Left lobe of liver (tissue), 2 donors: Measurements from ENCODE around the gene AARSD1. TPM values are rescaled to one million over a fixed set of nuclear protein-coding genes. Genes with fewer than 3 reads are reported as not detected.
"Not testable (repeated sequence)": the region's sequence is repeated elsewhere in the genome, so short reads cannot be mapped to it uniquely, and the experiment has no call there.

ENCODE experiments used
- ATAC-seq: fragments of 200-7000 bp; cut with Tn5 transposase; one replicate; pipeline ENCODE4 v1.9.1; 2020; ENCODE audit warnings: mild to moderate bottlenecking, moderate library complexity
- DNase-seq: peaks from one replicate; pipeline ENCODE4 v3.0.0-alpha.2; 2020; ENCODE audit warnings: low spot score
- total RNA-seq: library from RNA; stranded (reverse); gene quantifications from one replicate; pipeline ENCODE4 v1.2.1, GENCODE V29; 2021
- donor health status: DM: no; HTN: no; CAD: no; lungs with moderate emphysema.
- donor health status: DM: no; HTN: yes; CAD: no.

Gene AARSD1
- total RNA-seq, 1 donor from 2014 or later = 17.2 TPM

- DNase-seq (no peak), ATAC-seq (no peak)
Measured at GRCh38 chr17:42920922-42921321, 43.3 kb downstream of the AARSD1 start.

DNA sequence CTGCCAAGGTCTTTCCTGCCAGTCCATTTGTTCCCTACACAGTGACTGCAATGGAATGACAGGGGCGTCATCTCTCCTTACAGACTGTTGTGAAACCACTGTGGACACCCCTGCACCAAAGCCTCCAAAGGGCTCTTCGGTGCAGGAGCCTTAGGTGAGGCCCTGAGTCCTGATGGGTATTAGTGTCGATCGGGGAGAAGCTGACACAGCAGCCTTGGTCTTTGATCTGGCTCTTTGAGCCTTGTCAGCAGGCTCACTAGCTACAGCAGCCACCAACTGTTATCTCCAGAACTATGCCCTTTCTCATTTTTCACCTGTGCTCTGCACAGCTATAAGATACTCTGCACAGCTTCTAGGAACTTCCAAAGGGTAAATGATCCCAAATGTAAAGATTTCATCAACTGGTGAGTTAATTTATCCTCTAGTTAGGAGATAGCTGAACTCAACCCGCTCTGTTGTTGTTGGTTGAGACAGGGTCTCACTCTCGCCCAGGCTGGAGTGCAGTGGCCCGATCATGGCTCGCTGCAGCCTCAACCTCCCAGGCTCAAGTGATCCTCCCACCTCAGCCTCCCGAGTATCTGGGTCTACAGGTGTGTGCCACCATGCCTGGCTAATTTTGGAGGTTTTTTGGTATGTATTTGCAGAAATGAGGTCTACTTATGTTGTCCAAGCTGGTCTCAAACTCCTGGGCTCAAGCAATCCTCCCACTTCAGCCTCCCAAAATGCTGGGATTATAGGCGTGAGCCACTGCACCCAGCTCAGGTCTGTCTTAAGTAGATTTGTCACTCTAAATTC, 44.0 kb downstream of the AARSD1 start:
- ATAC-seq = peak; percentile 65
- DNase-seq = no peak

DNA sequence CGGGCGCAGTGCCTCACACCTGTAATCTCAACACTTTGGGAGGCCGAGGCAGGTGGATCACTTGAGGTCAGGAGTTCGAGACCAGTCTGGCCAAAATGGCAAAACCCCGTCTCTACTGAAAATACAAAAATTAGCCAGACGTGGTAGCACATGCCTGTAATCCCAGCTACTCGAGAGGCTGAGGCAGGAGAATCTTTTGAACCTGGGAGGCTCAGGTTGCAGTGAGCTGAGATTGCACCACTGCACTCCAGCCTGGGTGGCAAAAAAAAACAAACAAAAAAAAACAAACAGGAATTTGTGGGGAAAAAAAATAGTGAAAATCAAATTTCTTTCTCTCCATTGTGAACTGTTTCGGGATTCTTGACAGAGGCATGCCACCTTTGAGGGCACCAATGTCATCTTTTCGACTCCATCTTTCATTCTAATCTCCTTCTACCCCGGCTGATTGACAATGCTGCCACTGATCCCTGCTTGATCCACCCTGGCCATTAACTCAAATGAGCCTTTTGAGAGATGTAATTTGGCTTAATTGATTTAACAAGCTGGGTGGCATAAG, 44.7 kb downstream of the AARSD1 start:
- not testable (repeated sequence) for DNase-seq, ATAC-seq

GRCh38 chr17:42918902-42919521, 45.2 kb downstream of the AARSD1 start:
- ATAC-seq (peak; percentile 60), DNase-seq (no peak)

DNA sequence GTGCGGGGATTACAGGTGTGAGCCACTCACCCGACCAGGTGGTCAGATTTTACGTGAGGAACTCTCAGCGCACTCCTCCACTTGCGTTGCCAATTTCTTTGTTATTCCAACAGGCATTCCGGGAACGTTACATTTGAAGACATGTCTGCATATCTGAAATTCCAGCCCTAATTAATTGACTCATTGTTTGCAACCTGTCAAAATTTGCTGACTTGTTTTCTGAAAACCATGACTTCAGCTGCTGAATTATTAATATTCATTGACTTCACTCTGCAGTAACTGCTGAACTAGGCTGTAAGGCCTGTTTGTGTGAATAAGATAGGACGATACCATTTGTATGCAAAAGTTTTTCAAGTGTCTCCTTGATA, 47.0 kb downstream of the AARSD1 start:
- ATAC-seq (no peak), DNase-seq (no peak)

DNA sequence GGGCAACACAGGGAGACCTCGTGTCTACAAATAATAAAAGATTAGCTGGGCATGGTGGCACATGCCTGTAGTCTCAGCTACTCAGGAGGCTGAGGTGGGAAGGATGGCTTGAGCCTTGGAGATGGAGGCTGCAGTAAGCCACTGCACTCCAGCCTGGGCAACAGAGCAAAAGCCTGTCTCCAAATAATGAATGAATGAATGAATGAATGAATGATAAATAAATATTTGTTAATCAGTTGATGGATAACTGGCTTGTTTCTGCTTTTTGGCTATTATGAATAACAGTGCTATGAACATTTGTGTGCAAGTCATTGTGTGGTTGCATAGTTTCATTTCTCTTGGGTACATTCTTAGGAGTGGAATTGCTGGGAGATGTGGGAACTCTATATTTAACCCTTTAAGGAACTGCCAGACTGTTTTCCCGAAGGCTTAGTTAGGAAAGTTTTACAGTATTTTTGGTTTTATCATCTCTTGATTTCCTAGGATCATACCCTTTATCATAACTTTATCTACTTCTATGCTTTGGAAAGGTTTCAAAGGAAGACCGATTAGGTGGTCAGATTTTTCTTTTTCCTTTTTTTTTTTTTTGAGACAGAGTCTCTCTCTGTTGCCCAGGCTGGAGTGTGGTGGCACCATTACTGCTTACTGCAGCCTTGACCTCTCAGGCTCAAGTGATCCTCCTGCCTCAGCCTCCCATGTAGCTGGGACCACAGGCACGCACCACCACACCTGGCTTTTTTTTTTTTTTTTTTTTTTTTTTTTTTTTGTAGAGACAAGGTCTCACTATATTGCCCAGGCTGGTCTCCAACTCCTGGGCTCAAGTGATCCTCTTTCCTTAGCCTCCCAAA, 47.6 kb downstream of the AARSD1 start:
- ATAC-seq, DNase-seq: not testable (repeated sequence)

DNA sequence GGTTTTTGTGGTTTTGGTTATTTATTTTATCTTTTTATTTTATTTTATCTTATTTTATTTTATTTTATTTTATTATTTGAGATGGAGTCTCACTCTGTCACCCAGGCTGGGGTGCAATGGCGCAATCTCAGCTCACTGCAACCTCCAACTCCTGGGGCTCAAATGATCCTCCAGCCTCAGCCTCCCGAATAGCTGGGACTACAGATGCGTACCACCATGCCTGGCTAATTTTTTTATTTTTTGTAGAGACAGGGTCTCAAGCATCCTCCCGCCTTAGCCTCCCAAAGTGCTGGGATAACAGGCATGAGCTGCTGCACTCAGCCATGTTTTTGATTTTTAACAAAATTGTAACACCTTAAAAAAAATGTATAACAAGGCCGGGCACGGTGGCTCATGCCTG, 49.0 kb downstream of the AARSD1 start:
- ATAC-seq = not testable (repeated sequence)

DNA sequence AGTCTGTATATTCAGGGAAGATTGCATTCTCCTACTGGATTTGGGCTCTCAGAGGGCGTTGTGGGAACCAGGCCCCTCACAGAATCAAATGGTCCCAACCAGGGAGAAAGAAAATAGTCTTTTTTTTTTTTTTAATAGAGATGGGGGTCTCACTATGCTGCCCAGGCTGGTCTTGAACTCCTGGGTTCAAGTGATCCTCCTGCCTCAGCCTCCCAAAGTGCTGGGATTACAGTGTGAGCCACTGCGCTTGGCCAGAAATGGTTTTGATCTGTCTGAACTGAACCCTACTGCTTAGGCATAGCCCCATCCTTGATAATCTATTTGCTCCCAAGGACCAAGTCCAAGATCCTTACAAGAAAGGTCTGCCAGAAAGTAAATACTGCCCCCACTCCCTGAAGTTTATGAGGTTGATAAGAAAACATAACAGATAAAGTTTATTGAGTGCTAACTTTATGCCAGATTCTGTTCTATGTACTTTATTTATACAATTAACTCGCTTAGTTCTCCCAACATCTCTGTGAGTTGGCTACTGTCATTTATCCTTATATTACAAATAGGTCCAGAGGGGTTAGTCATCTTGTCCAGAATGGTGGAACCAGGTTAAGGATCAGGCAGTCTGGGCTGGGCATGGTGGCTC, 50.2 kb downstream of the AARSD1 start:
- ATAC-seq (no peak), DNase-seq (no peak)

More for the DNA sequence above, 49.0 kb downstream of the AARSD1 start:
- DNase-seq = not testable (repeated sequence)

DNA sequence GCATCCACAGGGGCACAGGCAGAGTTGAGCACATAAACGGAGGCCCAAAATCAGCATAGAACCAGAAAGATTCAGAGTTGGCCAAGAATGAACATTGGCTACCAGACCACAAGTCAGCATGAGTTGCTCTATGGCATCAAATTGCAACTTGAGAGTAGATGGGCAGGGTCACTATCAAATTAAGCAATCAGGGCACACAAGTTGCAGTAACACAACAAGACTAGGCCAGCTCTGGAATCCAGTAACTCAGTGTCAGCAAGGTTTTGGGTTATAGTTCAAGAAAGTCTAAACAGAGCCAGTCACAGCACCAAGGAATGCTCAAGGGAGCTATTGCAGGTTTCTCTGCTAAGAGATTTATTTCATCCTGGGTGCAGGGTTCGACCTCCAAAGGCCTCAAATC, 50.7 kb downstream of the AARSD1 start:
- DNase-seq = no peak
- ATAC-seq = peak; percentile 14

- no peak for DNase-seq
- no peak for ATAC-seq
Measured at GRCh38 chr17:42908872-42909700, 55.2 kb downstream of the AARSD1 start.

GRCh38 chr17:42906772-42907446, 57.3 kb downstream of the AARSD1 start:
- no peak for DNase-seq
- ATAC-seq = no peak

GRCh38 chr17:42904110-42904469, 60.2 kb downstream of the AARSD1 start:
- ATAC-seq = peak; percentile 32
- DNase-seq = peak; percentile 73

- DNase-seq (no peak), ATAC-seq (peak; percentile 10)
Measured at GRCh38 chr17:42901535-42902229, 62.6 kb downstream of the AARSD1 start.

Other genes with a start within 250 kb of the AARSD1 start
- 12.1 TPM for gene EZH1, start 219.4 kb downstream of the AARSD1 start, total RNA-seq
- 3.4 TPM for gene RAMP2, start 203.2 kb downstream of the AARSD1 start, total RNA-seq
- gene VPS25, start 191.0 kb downstream of the AARSD1 start, total RNA-seq = 30.9 TPM
- 0.53 TPM for gene WNK4, start 183.8 kb downstream of the AARSD1 start, total RNA-seq
- gene COA3, start 165.8 kb downstream of the AARSD1 start, total RNA-seq = 62.9 TPM
- gene CNTD1, start 165.6 kb downstream of the AARSD1 start, total RNA-seq = not detected
- gene BECN1, start 140.2 kb downstream of the AARSD1 start, total RNA-seq = 37.6 TPM
- 40.7 TPM for gene PSME3, start 131.1 kb downstream of the AARSD1 start, total RNA-seq
- gene AOC2, start 119.9 kb downstream of the AARSD1 start, total RNA-seq = 2.6 TPM
- 8.6 TPM for gene AOC3, start 113.3 kb downstream of the AARSD1 start, total RNA-seq
- gene G6PC1, start 63.7 kb downstream of the AARSD1 start, total RNA-seq = 440 TPM
- 0.25 TPM for gene PTGES3L, start 15.6 kb upstream of the AARSD1 start, total RNA-seq
- gene RUNDC1, start 16.1 kb upstream of the AARSD1 start, total RNA-seq = 5.3 TPM
- gene RPL27, start 34.0 kb upstream of the AARSD1 start, total RNA-seq = 293 TPM
- gene IFI35, start 42.3 kb upstream of the AARSD1 start, total RNA-seq = 13.7 TPM
- gene VAT1, start 57.9 kb upstream of the AARSD1 start, total RNA-seq = 41.5 TPM
- 3.6 TPM for gene RND2, start 60.8 kb upstream of the AARSD1 start, total RNA-seq
- gene BRCA1, start 160.9 kb upstream of the AARSD1 start, total RNA-seq = 7.8 TPM
- gene NBR1, start 206.8 kb upstream of the AARSD1 start, total RNA-seq = 55.2 TPM
- gene TMEM106A, start 247.4 kb upstream of the AARSD1 start, total RNA-seq = 2.1 TPM